ENCODE results near the gene ZNF28.
"Not testable (repeated sequence)": the region's sequence is repeated elsewhere in the genome, so short reads cannot be mapped to it uniquely, and the experiment has no call there.

The ZNF28 gene

GRCh38 chr19:52756447-52756846 is 65.0 kb downstream of the ZNF28 start:
- not testable (repeated sequence) for DNase-seq

DNA sequence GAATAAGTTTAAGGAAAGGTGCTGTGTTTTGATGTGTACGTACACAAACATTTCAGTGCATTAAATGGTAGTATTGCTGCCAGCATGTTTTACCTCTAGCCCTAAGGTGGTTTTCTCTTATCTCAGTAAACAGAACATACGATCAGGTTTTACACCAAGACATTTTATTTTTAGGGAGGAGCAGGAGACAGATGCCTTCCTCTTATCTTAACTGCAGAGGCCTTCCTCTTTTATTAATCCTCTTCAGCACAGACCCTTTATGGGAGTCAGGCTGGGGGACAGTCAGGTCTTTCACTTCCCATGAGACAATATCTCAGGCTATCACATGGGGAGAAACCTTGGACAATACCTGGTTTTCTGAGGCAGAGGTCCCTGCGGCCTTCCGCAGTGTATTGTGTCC is 71.7 kb downstream of the ZNF28 start:
- no peak for DNase-seq

DNA sequence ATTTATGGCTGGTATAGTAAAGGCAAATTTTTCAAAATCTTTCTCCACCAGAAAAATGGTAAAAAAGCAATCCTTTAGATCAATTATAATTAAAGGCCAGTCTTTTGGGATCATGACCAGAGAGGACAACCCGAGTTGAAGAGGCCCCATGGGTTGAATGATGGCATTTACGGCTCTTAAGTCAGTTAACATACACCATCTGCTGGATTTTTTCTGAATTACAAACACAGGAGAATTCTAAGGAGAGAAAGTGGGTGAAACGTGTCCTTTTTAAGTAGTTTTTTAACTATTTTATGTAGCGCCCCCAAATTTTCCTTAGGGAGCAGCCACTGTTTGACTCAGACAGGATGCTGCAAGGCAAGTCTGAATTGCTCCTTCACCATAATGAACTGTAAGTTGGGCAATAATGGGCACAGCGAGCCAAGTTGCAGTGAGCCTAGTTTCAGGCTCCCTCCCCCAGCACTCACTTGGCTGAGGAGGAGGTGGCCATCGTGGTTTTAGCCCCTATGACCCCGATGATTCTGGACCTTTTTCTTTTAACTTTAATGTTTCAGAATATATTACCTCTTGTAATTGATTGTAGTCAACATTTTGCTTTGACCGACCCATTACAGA is 73.0 kb downstream of the ZNF28 start:
- no peak for DNase-seq
